Fibroblast of pulmonary artery (primary cell): ENCODE results near the gene QSER1.
"Not testable (repeated sequence)": the region's sequence is repeated elsewhere in the genome, so short reads cannot be mapped to it uniquely, and the experiment has no call there.

Source experiments
- DNase-seq: peaks from one replicate; pipeline ENCODE4 v3.0.0-alpha.2; 2010; ENCODE audit warnings: low read depth
- H3K4me3 ChIP-seq: replicated peaks from 2 replicates; pipeline ENCODE4 v1.5.1; 2011; ENCODE audit warnings: low read depth, mild to moderate bottlenecking, control low read depth, low read length, moderate library complexity
- CTCF ChIP-seq: IDR thresholded peaks from 2 replicates; pipeline ENCODE4 v1.5.1; 2011; ENCODE audit warnings: mild to moderate bottlenecking, control low read depth, low read length, inconsistent platforms; ENCODE audit errors: missing control alignments

QSER1 gene

GRCh38 chr11:33018840-33019239 is 126.2 kb downstream of the QSER1 start:
- no peak for TF ChIP-seq CTCF
- H3K4me3 ChIP-seq, result no peak overlapping the region
- DNase-seq, result no peak

- H3K4me3 ChIP-seq, result no peak overlapping the region
- no peak for TF ChIP-seq CTCF
Observed at GRCh38 chr11:33021501-33021900, 128.9 kb downstream of the QSER1 start.

GRCh38 chr11:33021937-33022336 is 129.3 kb downstream of the QSER1 start:
- no peak overlapping the region for H3K4me3 ChIP-seq
- DNase-seq, result no peak
- no peak for TF ChIP-seq CTCF

More at GRCh38 chr11:33021501-33021900, 128.9 kb downstream of the QSER1 start:
- DNase-seq, result no peak

GRCh38 chr11:33025339-33025722 is 132.7 kb downstream of the QSER1 start:
- no peak for TF ChIP-seq CTCF

GRCh38 chr11:33027233-33027632 is 134.6 kb downstream of the QSER1 start:
- no peak overlapping the region for H3K4me3 ChIP-seq
- DNase-seq, result no peak
- TF ChIP-seq CTCF, result no peak

More at GRCh38 chr11:33025339-33025722, 132.7 kb downstream of the QSER1 start:
- H3K4me3 ChIP-seq, result no peak overlapping the region
- DNase-seq, result no peak

GRCh38 chr11:33027846-33028536 is 135.4 kb downstream of the QSER1 start:
- no peak overlapping the region for H3K4me3 ChIP-seq
- peak; percentile 41 for DNase-seq
- no peak for TF ChIP-seq CTCF

GRCh38 chr11:33028537-33028914 is 135.9 kb downstream of the QSER1 start:
- H3K4me3 ChIP-seq, result no peak overlapping the region
- DNase-seq, result no peak
- TF ChIP-seq CTCF, result no peak

GRCh38 chr11:33029218-33029617 is 136.6 kb downstream of the QSER1 start:
- DNase-seq, H3K4me3 ChIP-seq: not testable (repeated sequence)
